Skin epidermis (tissue), 12 donors: ENCODE measurements around the gene NEB.
"Not testable (repeated sequence)": the region's sequence is repeated elsewhere in the genome, so short reads cannot be mapped to it uniquely, and the experiment has no call there.

Experiments used
- H3K27ac ChIP-seq, 21 experiments: fragments of 200-600 bp; sonication (generic) in 11 of 21; one replicate each; pipeline ENCODE4 v1.5.0; 2020; ENCODE audit warnings: mild to moderate bottlenecking in 3 of 21, inconsistent platforms in 2 of 21, moderate library complexity in 2 of 21
- H3K4me3 ChIP-seq, 7 experiments: fragments of 200-600 bp; sonication (generic) in 2 of 7; one replicate each; pipeline ENCODE4 v1.5.0; 2020; ENCODE audit warnings: inconsistent platforms in 2 of 7, mild to moderate bottlenecking in 2 of 7, moderate library complexity in 1 of 7

The NEB gene

GRCh38 chr2:151580697-151581096 lies 153.6 kb downstream of the NEB start:
- H3K4me3 ChIP-seq, H3K27ac ChIP-seq: not testable (repeated sequence)

GRCh38 chr2:151577116-151577515 lies 157.2 kb downstream of the NEB start:
- Histone ChIP-seq H3K27ac (no peak overlapping the region), H3K4me3 (no peak overlapping the region)

- Histone ChIP-seq H3K4me3 (no peak overlapping the region), H3K27ac (no peak overlapping the region)
Measured at GRCh38 chr2:151576080-151576479, 158.2 kb downstream of the NEB start.

- Histone ChIP-seq H3K27ac (no peak overlapping the region), H3K4me3 (no peak overlapping the region)
Measured at GRCh38 chr2:151575338-151575737, 158.9 kb downstream of the NEB start.

GRCh38 chr2:151570191-151570590 lies 164.1 kb downstream of the NEB start:
- no peak overlapping the region for H3K4me3 ChIP-seq

GRCh38 chr2:151569167-151569566 lies 165.1 kb downstream of the NEB start:
- H3K27ac ChIP-seq, result no peak overlapping the region
- H3K4me3 ChIP-seq, result no peak overlapping the region

More at GRCh38 chr2:151570191-151570590, 164.1 kb downstream of the NEB start:
- no peak overlapping the region for H3K27ac ChIP-seq

GRCh38 chr2:151568501-151568900 lies 165.8 kb downstream of the NEB start:
- H3K27ac ChIP-seq, result no peak overlapping the region

GRCh38 chr2:151567006-151567405 lies 167.3 kb downstream of the NEB start:
- no peak overlapping the region for H3K27ac ChIP-seq

More at GRCh38 chr2:151568501-151568900, 165.8 kb downstream of the NEB start:
- H3K4me3 ChIP-seq, result no peak overlapping the region

GRCh38 chr2:151562398-151562797 lies 171.9 kb downstream of the NEB start:
- H3K27ac ChIP-seq, result no peak overlapping the region

More at GRCh38 chr2:151567006-151567405, 167.3 kb downstream of the NEB start:
- no peak overlapping the region for H3K4me3 ChIP-seq

GRCh38 chr2:151560289-151560688 lies 174.0 kb downstream of the NEB start:
- Histone ChIP-seq H3K4me3 (no peak overlapping the region), H3K27ac (no peak overlapping the region)

More at GRCh38 chr2:151562398-151562797, 171.9 kb downstream of the NEB start:
- no peak overlapping the region for H3K4me3 ChIP-seq

- not testable (repeated sequence) for H3K4me3 ChIP-seq, H3K27ac ChIP-seq
Measured at GRCh38 chr2:151559431-151559830, 174.8 kb downstream of the NEB start.

GRCh38 chr2:151557883-151558282 lies 176.4 kb downstream of the NEB start:
- not testable (repeated sequence) for H3K27ac ChIP-seq

GRCh38 chr2:151556121-151556520 lies 178.2 kb downstream of the NEB start:
- no peak overlapping the region for H3K4me3 ChIP-seq
- no peak overlapping the region for H3K27ac ChIP-seq

More at GRCh38 chr2:151557883-151558282, 176.4 kb downstream of the NEB start:
- H3K4me3 ChIP-seq, result not testable (repeated sequence)

GRCh38 chr2:151552287-151552686 lies 182.0 kb downstream of the NEB start:
- H3K27ac ChIP-seq, result no peak overlapping the region

GRCh38 chr2:151551556-151551955 lies 182.7 kb downstream of the NEB start:
- Histone ChIP-seq H3K4me3 (no peak overlapping the region), H3K27ac (no peak overlapping the region)

More at GRCh38 chr2:151552287-151552686, 182.0 kb downstream of the NEB start:
- no peak overlapping the region for H3K4me3 ChIP-seq

- Histone ChIP-seq H3K4me3 (no peak overlapping the region), H3K27ac (no peak overlapping the region)
Measured at GRCh38 chr2:151549191-151549590, 185.1 kb downstream of the NEB start.

- H3K27ac ChIP-seq, result no peak overlapping the region
Measured at GRCh38 chr2:151544449-151544848, 189.8 kb downstream of the NEB start.

GRCh38 chr2:151543876-151544275 lies 190.4 kb downstream of the NEB start:
- no peak overlapping the region for H3K27ac ChIP-seq
- no peak overlapping the region for H3K4me3 ChIP-seq

More at GRCh38 chr2:151544449-151544848, 189.8 kb downstream of the NEB start:
- H3K4me3 ChIP-seq, result no peak overlapping the region

- Histone ChIP-seq H3K4me3 (no peak overlapping the region), H3K27ac (no peak overlapping the region)
Measured at GRCh38 chr2:151534001-151534400, 200.3 kb downstream of the NEB start.

- Histone ChIP-seq H3K27ac (no peak overlapping the region), H3K4me3 (no peak overlapping the region)
Measured at GRCh38 chr2:151533127-151533526, 201.1 kb downstream of the NEB start.

GRCh38 chr2:151526572-151527090 lies 207.6 kb downstream of the NEB start:
- H3K27ac ChIP-seq, result no peak overlapping the region
- H3K4me3 ChIP-seq, result no peak overlapping the region

GRCh38 chr2:151525821-151526373 lies 208.4 kb downstream of the NEB start:
- Histone ChIP-seq H3K27ac (no peak overlapping the region), H3K4me3 (no peak overlapping the region)
